Measurements from ENCODE around the gene WDFY3.

DNA sequence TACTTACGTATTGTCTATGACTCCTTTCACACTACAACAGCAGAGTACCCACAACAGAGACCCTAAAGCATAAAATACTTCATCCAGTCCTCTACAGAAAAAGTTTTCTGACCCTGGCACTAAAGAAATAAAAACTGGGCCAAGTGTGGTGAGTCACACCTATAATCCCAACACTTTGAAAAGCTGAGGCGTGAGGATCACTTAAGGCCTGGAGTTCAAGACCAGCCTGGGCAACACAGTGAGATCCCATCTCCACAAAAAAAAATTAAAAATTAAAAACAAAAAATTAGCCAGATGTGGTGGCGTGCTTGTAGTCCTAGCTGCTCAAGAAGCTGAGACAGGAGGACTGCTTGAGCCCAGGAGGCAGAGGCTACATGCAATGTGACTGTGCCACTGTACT lies 66.9 kb downstream of the WDFY3 start:
- no peak for TF ChIP-seq CTCF (IDR thresholded peaks at IDR 0.05; ENCODE audit: low read length)
- no peak for TF ChIP-seq EZH2 (IDR thresholded peaks at IDR 0.05; ENCODE audit: borderline replicate concordance, low read length)
